GM19467 (cell line): Measurements from ENCODE around the gene SCN1B.
"Not testable (repeated sequence)": the region's sequence is repeated elsewhere in the genome, so short reads cannot be mapped to it uniquely, and the experiment has no call there.

Source experiments
- ATAC-seq: cut with Tn5 transposase; IDR thresholded peaks from one replicate; pipeline ENCODE4 v1.9.1; 2021; ENCODE audit warnings: mild to moderate bottlenecking, moderate library complexity; ENCODE audit not compliant: unreplicated experiment

Gene SCN1B

GRCh38 chr19:35000647-35001501, 29.4 kb upstream of the SCN1B start:
- ATAC-seq, result no peak

- ATAC-seq, result no peak
Observed at GRCh38 chr19:35002037-35002535, 28.2 kb upstream of the SCN1B start.

GRCh38 chr19:35004517-35005255, 25.6 kb upstream of the SCN1B start:
- ATAC-seq, result no peak

GRCh38 chr19:35005256-35005977, 24.9 kb upstream of the SCN1B start:
- no peak for ATAC-seq

- ATAC-seq, result not testable (repeated sequence)
Observed at GRCh38 chr19:35006007-35006341, 24.3 kb upstream of the SCN1B start.

GRCh38 chr19:35006342-35006998, 23.8 kb upstream of the SCN1B start:
- no peak for ATAC-seq

GRCh38 chr19:35006999-35007365, 23.3 kb upstream of the SCN1B start:
- ATAC-seq, result no peak

GRCh38 chr19:35007427-35007826, 22.8 kb upstream of the SCN1B start:
- not testable (repeated sequence) for ATAC-seq

GRCh38 chr19:35008891-35009341, 21.4 kb upstream of the SCN1B start:
- no peak for ATAC-seq

- no peak for ATAC-seq
Observed at GRCh38 chr19:35009424-35010415, 20.6 kb upstream of the SCN1B start.

- ATAC-seq, result no peak
Observed at GRCh38 chr19:35011091-35011689, 19.1 kb upstream of the SCN1B start.

GRCh38 chr19:35011737-35012682, 18.3 kb upstream of the SCN1B start:
- no peak for ATAC-seq

GRCh38 chr19:35013041-35013819, 17.0 kb upstream of the SCN1B start:
- ATAC-seq, result no peak

GRCh38 chr19:35013820-35014754, 16.2 kb upstream of the SCN1B start:
- ATAC-seq, result no peak

GRCh38 chr19:35014774-35015173, 15.5 kb upstream of the SCN1B start:
- not testable (repeated sequence) for ATAC-seq

GRCh38 chr19:35015270-35015953, 14.9 kb upstream of the SCN1B start:
- no peak for ATAC-seq
